Stimulated activated CD4-positive, alpha-beta T cell treated with anti-CD3 and anti-CD28 coated beads, Interleukin-1b, Interleukin-23, amount 100 ng/mL, for 24 hours (primary cell): ENCODE data around the gene PLEKHO2.
A peak's percentile ranks its signal among the peaks of the same experiment; 100 is the strongest.

Source experiments
- DNase-seq, 4 experiments: peaks; one replicate each; pipeline ENCODE4 v3.0.0-alpha.2; 2020; ENCODE audit warnings: low read depth in 4 of 4, low spot score in 1 of 4

The PLEKHO2 gene

DNA sequence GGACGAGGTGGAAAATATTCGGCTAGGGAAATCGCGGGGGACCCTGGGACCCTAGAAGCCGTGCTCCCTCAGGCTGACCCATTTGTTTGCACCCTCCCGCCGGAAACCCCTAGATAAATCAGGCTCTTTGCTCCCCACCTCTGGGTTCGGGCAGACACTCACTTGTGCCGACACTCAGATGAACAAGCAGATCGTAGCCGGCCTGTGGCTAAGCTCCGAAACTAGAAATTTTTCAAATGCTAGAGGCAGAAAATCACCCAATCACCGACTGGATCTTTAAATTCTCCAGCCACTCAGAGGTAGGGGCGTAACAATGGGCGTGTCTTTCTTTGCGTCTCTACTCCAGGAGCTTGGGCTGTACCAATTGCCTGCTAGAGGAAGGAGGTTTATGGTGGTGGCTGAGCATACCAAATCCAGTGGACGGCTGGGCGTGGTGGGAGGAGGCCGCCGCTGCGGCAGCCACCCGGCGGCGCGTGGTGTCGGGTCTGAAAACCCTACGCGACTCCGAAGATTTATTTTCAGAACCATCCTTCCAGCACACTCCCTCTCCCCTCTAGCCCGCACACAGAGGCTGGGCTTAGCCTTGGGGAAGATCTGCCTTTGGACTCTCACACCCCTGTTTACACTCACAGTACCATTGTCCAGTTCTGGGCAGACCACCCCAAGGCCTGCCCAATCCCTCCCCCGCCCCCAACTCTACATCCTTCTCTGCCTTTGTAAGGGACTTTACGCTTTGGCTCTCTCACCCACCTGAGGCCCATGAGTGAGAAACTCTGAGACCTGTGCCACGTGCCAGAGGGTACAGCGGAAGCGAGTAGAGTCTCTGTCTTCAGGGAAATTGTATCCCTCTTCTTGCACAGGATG is 16.1 kb upstream of the PLEKHO2 start, which contains the start of gene PIF1:
Gene PIF1, minus strand, starts transcription at position 217 of the 864 bp plus-strand sequence. CDS start 1,312 bp downstream, outside the sequence.
- peak; percentile 60 to 86 (median 74) for DNase-seq

DNA sequence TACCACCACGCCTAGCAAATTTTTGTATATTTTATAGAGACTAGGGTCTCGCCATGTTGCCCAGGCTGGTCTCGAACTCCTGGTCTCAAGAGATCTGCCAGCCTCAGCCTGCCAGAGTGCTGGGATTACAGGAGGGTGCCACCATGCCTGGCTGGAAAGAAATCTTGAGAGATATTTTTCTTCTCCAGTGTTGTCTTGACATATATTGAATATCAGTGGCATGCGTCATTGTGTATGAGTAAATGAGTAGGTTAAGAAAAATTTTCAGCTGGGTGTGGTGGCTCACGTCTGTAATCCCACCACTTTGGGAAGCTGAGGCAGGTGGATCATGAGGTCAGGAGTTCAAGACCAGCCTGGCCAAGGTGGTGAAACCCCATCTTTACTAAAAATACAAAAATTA is 12.7 kb upstream of the PLEKHO2 start:
- no peak for DNase-seq

DNA sequence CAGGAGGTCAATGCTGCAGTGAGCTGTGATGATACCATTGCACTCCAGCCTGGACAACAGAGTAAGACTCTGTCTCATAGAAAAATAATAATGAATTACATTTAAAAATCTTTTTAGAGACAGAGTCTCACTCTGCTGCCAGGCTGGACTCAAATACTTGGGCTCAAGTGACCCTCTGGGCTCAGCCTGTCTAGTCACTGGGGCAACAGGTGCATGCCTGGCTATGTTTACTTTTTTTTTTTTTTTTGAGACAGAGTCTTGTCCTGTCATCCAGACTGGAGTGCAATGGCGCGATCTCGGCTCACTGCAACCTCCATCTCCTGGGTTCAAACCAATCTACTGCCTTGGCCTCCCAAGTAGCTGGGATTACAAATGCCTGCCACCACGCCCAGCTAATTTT is 8.0 kb upstream of the PLEKHO2 start:
- no peak for DNase-seq

DNA sequence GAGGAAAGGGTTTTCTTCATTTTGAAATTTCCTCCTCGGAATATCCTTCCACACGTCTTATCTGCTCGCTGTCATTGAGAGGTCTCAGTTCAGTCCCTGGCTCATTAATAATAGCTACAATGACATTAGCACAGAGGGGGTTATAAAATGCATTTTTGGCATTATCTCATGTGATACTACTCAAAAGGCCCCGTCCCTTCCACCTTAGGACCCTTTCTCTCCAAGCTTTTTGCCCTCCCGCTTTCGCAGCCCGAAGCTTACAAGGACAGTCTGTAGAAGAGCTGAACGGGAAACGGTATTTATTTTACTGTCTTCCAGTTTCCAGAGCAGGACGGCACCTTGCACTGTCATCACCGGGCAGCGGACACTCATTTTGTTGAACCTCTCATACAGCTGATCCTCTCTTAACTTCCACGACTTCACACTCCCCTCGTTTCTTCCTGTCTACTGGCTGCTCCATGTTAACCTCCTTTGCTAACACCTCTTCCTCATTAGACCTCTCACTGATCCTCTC is 5.6 kb upstream of the PLEKHO2 start:
- no peak for DNase-seq

DNA sequence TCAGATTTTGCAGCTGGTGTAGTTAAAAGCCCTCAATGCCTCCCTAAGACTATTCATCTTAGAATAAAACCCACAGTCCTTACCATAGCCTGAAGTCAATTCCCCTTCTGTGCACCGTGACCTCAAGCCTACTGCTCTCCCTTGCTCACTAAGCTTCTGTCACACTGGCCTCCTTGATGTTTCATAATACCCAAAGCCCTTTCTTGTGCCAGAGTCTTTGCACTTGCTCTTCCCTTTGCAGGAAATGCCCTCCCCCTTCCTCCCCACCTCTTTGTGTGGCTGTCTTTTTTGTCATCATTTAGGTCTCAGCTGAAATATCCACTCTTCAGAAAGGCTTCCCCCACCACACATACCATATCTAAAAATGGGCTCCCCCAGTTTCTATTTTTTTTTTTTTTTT is 4.2 kb upstream of the PLEKHO2 start:
- no peak for DNase-seq

DNA sequence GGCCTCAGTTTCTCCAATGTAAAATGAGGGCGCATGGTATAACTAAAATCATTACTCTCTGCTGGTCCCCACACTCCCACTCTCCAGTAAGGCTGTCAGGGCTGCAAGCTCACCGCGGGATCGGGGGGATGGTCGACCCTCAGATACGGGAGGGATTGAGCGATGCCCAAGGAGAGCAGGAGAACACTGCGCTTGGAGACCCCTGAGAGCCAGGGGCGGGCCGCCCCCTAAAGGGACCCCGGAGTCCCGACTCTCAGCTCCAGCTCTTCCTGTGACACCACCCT is 713 bp upstream of the PLEKHO2 start:
- DNase-seq, result no peak

DNA sequence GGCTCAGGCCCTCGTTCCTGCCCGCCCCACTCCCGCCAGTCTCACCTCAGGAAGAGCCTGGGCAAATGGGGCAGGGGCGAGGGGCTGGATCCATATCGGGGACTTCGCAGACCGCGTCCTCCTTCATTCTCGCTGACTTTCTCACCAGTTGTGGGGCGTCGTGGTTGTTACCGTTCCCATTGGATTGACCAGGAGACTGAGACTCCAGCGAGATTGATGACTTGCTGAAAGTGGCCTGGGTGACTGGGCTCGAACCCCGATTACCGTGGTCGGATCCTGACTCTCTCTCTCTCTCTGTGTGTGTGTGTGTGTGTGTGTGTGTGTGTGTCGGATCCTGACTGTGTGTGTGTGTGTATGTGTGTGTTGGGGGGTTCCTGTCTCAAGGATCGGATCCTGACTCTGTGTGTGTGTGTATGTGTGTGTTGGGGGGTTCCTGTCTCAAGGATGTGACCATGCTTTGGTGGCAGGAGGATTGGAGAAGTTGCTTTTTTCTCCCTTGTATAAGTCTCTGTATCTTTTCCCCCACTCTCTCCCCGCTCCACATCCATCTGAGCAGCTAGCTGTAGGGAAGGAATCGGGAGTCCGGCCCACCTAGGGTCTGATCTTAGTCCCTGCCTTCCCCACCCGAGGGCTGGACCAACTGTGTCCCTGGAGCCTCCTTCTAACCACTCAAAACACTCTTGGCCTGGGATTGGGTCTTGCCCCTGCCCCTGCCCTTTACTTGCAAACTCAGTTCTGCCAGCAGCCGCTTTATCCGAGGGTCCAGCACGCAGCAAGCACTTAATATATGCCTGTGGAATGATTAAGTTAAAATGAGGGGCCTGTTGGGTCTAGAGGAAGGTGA is 603 bp downstream of the PLEKHO2 start:
- DNase-seq, result no peak

DNA sequence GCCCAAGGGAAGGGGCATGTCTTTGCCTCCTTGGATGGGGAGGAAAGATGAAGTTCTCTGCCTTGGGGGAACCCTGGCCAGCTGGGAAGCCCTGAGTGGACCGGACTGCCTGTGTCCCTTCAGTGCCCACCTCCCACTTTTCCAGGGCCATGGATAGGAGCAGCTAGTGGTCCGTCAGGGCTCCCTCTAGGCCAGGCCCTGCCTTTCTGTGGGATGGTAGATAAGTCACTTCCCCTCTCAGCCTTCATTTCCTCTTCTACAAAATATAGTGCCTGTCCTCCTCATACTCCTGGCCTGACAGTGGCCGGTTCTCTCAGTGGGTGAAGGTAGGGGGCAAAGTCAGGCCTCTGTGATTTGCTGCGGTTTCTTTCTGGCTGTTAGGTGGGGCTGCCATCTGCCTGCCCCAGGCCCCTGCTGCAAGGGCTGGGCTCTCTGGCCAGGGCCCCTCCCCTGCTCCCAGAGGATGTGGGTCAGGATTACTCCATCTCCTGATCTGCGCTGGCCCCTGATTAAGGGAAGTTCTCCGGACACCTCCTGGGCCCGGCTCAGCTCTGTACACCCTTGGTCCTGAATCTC is 1.4 kb downstream of the PLEKHO2 start:
- no peak for DNase-seq

DNA sequence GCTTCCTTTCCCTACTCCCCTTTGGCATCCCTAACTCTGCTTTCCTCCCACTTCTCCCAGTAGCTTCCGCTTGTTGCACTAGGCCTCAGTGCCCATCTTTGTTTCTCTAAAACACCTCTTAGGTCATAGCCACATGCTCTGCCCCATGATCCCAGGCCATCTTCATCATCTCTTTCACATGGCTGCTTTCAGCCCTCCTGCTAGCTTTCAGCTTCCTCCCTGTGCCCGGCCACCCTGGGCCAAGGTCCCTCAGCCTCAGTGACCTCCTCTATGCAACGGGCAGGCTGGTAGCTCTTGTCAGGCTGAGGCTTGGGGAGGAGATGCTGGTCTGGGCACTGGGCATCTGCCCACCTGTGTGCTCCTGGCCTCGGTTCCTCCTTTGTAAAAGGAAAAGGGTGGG is 2.3 kb downstream of the PLEKHO2 start:
- no peak for DNase-seq

DNA sequence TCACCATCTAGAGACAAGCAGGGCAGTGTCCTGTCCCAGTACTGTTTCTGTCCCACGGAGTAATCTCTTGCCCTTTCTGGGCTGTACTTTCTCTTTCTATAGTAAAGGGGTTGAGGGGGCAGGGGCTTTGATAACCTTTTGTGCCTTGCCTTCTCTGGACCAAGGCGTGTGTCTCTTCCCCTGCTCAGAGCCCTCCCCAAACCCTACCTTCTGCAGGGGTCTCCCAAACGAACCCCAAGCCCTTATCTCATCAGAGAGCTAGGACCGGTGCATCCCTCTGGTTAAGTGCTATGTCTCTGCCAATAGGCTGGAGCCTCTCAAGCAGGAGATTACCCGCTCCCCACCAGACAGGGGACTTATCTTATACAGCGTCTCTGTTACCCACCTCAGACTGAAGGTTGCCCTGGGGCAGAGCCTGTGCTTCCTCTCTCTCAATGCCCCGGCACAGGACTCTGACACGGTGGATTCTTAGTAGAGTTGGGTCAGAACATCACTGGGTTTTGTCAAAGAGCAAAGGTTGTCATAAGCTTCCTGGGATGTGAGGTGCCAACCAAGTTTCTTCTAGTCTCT is 2.9 kb downstream of the PLEKHO2 start:
- no peak for DNase-seq

DNA sequence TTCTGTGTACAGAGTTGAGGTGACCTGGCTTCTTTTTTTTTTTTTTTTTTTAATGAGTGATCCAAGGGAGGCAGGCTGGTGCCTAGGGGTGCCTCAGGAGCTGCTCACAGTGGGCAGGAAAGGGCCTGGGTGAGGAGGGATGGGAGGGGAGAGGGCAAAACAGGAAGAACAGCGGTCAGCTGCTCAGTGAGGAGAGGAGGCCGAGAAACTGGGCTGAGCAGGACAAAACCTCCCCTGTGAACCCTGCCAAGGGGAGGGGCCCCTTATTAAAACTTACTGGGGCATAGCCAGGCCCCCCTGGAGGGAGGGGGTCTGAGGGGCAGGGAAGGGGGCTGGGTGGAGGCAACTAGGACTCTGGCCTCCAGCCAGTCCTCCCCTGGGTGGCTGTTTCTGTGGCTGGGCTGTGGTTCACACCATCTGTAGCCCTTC is 3.5 kb downstream of the PLEKHO2 start:
- no peak for DNase-seq

DNA sequence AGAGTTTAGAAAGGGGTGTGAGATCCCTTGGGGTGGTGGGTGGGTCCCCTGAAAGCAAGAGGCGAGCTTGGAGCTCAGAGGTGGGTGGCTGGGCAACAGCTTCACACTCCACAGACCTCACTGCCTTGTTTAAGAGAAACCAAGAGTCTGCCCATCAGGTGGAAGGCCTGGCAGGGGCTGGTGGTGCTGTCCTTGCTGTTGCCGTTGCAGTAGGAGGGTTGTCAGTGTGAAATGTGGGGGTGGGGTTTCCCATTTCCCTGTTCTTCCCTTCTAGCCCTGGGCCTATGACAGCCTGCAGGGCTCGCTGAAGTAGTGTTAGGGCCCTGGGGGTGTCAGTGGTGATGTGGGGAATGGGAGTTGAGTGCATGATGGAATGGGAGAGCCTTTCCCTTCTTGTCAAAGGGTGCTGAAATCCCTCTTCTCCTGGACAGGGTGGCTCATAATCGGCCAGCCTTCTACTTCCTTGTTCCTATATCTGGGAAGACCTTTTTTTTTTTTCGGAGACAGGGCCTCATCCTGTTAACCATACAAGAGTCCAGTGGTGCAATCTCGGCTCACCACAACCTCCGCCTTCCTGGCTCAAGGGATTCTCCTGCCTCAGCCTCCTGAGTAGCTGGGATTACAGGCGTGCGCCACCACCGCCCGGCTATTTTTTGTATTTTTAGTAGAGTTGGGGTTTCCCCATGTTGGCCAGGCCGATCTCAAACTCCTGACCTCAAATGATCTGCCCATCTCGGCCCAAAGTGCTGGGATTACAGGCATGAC is 4.3 kb downstream of the PLEKHO2 start:
- DNase-seq, result no peak

DNA sequence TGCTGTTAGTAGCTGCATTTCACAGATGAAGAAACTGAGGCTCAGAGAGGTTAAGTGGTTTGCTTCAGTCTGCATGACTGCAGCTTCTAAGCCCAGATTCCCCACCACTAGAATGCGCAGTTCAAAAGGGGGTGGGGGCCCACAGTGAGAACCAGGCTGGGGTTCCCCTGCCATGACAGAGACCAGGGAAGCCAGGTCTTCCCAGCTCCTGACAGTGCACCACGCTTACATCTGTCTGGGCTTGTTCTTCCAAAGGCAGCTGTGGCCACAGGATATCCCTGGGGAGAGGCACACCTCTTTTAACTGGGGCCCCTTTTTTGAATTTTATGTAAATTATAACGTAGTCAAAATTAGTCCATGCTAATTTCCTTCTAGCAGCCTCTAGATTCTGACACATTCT is 5.3 kb downstream of the PLEKHO2 start:
- no peak for DNase-seq

DNA sequence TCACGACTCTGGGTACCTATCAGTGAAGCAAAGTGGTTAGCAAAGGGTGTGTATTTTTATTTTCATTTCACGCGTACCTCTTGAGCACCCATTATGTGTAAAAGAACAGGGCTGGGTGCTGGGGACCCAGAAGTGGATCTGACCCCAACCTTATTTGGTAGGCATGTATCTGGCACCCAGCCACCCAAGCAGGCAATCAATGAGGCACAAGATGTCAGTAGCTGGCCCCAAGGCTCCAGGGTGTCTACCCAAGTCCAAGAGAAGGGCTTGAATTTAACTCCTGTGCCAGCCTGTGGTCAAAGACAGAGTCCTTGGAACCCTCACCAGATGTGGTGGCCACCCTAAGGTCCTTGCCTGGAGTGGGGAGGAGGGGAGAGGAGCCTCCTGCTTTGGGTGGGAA is 5.7 kb downstream of the PLEKHO2 start:
- no peak for DNase-seq

DNA sequence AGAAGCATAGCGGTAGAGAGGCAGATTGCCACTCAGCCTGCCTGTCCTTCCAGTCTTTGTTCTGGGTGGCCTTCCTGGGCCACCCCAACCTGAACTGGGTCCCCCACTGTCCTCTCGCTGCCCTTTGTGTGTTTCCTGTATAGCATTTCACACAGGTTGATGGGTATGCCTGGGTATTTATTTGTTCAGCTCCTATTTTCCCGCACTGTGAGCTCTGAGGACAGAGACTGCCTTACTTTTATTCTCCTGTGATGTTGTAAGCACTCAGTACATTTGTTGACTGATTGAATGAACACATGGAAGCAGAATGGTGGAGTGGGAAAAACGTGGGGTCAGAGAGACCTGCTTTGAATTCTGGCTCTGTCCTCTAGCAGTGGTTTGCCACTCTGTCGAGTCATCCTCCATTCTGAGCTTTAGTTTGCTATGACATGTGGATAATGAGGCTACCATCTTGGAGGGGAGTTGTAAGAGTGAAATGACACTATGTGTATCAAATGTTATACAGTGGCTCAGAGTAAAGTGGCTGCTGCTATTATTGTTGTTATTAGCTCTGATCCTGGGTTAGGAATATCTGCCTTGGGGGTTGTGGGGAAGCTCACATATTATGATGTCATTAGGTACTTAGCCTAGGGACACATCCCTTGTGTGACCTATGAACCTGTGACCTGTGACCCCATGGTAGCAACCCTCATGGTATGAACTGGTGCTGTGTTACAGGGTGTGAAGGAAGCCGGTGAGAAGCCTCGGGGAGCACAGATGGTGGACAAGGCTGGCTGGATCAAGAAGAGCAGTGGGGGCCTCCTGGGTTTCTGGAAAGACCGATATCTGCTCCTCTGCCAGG is 6.4 kb downstream of the PLEKHO2 start:
- DNase-seq, result no peak

DNA sequence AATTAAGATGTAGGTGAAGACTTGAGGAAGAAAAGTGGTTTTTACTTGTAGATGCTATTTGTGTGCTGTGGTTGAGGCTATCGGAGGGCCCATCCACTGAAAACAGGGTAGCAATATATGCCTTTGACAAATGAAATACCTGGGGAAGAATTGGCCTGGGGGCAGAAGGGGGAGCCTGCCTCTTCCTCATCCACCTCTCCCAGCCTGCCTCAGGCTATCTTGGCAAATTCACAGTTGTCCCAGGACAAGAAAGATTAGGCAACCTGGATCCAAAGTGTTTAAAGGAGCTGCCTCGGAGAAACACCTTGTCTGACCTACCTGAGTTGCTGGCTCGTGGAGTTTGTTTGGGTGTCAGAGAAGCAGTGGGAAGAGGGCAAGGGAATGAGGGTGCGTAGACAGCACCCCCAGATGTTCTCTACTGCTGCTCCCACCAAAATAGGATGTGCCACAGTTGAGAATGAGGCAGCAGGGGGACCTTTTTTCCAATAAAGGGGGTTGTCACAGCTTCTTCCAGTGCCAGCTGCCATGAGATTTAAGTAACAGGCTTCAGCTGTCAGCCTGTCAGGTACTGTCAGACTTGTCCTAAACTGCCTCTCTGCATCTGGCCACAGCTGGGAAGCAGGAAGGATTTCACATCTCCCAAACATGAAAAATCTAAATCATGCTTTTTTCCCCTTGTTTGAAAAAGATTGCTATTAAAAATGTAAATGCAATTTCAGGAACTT is 9.2 kb downstream of the PLEKHO2 start:
- DNase-seq, result no peak

DNA sequence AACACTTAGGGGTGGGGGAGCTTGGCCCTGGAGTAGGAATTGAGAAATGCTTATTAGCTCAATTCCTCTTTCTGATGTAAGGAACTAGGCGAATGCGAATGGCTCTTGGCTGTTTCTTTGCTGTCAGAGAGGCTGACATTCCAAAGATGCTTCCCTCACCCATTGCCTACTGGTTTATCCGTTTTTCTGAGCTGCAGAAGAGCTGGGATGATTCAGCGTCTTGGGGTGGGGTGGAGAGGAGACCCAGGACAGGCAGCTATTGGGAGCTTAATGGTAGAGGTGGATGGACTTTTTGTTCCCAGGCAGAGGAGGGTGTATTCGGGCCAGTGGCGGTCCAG is 9.8 kb downstream of the PLEKHO2 start:
- DNase-seq, result no peak

DNA sequence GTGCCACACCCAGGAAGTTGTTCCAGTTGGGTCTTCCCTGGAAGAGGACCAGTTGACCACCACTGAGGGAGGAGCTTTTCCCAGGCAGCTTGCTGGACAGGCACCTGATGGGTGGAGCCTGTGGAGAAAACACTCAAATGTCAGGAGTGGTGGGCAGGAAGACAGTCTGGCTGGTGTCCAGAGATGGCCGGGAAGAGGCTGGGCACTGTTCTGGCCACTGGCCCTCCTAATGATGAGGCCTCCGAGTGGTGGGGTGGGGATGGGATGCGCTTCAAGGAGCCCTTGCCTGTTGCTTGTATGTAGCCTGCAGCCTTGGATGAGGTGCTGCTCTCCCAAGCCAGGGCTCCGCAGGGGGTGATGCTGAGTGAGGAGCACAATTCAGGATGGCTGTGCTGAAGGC is 12.3 kb downstream of the PLEKHO2 start:
- no peak for DNase-seq

DNA sequence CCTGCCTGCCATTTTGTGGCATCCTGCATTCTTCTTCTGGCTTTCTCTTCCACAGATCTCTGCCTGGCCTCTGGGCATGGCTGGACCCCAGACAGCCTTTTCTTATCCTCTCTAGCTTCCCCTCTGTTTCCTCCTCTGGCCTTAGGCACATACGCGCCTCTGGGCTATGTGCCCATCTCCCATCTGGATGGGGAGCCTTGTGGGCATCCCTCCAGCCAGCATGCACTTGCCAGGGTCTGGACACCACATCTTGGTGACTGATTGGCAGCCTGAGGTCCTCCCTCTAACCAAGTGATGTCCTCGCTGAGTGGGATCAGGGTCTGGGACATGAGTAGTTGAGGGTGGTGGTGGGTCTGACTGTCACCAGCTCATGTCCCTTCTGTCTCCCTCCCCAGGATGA is 12.8 kb downstream of the PLEKHO2 start:
- no peak for DNase-seq
